ENCODE results near the gene POMT2.

DNA sequence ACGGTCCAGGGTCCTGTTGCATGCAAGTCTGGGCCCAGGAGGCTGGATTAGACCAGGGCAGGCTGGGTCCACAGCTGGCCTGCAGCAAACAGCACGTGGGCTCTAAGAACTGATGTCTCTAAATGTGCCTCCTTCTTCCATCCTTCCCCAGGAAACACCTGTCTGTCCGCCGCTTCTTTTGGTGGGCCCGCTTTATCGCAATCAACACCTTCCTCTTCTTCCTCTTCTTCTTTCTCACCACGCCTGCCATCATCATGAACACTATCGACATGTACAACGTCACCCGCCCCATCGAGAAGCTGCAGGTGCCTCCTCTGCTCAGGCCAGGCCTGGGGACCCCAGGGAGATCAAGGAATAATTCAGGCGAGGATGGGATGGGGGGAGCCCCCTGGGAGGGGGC is 77.9 kb downstream of the POMT2 start:
- TF ChIP-seq, protein P1, sequence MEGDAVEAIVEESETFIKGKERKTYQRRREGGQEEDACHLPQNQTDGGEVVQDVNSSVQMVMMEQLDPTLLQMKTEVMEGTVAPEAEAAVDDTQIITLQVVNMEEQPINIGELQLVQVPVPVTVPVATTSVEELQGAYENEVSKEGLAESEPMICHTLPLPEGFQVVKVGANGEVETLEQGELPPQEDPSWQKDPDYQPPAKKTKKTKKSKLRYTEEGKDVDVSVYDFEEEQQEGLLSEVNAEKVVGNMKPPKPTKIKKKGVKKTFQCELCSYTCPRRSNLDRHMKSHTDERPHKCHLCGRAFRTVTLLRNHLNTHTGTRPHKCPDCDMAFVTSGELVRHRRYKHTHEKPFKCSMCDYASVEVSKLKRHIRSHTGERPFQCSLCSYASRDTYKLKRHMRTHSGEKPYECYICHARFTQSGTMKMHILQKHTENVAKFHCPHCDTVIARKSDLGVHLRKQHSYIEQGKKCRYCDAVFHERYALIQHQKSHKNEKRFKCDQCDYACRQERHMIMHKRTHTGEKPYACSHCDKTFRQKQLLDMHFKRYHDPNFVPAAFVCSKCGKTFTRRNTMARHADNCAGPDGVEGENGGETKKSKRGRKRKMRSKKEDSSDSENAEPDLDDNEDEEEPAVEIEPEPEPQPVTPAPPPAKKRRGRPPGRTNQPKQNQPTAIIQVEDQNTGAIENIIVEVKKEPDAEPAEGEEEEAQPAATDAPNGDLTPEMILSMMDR (IDR thresholded peaks at IDR 0.05), result no peak
- TF ChIP-seq POLR2A (IDR thresholded peaks at IDR 0.05), result no peak
